Chondrocyte (in vitro differentiated cells): ENCODE measurements around the gene ZNF385C. TPM values are rescaled to one million over a fixed set of nuclear protein-coding genes. Genes with fewer than 3 reads are reported as not detected.

Source experiments
- DNase-seq: peaks from one replicate; pipeline ENCODE4 v3.0.0; 2021; ENCODE audit warnings: mixed read lengths, low spot score
- H3K27ac Mint-ChIP-seq: one replicate; pipeline ENCODE4 v1.8.0; 2021; ENCODE audit warnings: mild to moderate bottlenecking, moderate library complexity, mixed read lengths; ENCODE audit not compliant: unreplicated experiment
- H3K27me3 Mint-ChIP-seq: 2 replicates; pipeline ENCODE4 v1.8.0; 2021; ENCODE audit warnings: low read depth, mixed read lengths
- H3K36me3 Mint-ChIP-seq: 2 replicates; pipeline ENCODE4 v1.8.0; 2021; ENCODE audit warnings: low read depth, mixed read lengths
- H3K4me1 Mint-ChIP-seq: 2 replicates; pipeline ENCODE4 v1.8.0; 2021; ENCODE audit warnings: low read depth, mild to moderate bottlenecking, mixed read lengths
- H3K4me3 Mint-ChIP-seq: one replicate; pipeline ENCODE4 v1.8.0; 2021; ENCODE audit warnings: mild to moderate bottlenecking, moderate library complexity, mixed read lengths; ENCODE audit not compliant: unreplicated experiment
- H3K9me3 Mint-ChIP-seq: 2 replicates; pipeline ENCODE4 v1.8.0; 2021; ENCODE audit warnings: low read depth, mixed read lengths
- total RNA-seq: library from RNA; stranded (reverse); gene quantifications from 3 replicates; pipeline ENCODE4 v1.2.1, GENCODE V29; 2021
- TF ChIP-seq, protein P1 (sequence below): fragments of 200-600 bp; sonication (generic); IDR thresholded peaks from 2 replicates; pipeline ENCODE4 v1.5.0; 2021; ENCODE audit warnings: antibody characterized with exemption, mild to moderate bottlenecking, moderate library complexity

ZNF385C gene
- total RNA-seq, 1 donor from 2014 or later, result 0.07 TPM

DNA sequence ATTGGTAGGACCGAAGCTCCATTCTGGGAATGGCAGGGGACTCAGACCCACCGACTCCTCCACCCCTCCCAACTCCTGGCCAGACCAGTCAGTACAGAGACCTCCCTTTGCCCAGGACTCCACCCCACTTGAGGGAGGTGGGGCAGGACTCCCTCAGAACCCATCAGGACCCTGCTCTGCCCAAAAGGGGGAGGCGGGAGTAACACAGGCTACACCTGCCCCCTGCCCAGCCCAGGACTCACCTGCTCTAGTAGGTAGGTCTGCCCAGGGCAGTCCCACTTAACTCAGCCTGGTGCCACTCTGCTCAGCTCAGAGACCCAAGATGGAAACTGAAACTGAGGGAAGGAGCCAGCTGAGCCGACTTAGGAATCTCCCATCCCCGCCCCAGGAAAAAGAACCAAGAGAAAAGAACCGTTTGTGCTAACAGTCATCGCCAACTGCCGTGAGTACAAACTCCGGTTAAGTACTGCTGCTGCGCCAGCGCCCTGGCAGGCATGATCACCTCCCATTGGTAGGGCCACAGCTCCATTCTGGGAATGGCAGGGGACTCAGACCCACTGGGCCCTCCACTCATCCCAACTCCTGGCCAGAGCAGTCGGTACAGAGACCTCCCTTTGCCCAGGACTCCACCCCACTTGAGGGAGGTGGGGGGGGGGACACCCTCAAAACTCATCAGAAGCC is 13.7 kb upstream of the ZNF385C start:
- Mint-ChIP-seq H3K27me3 (no peaks in the 10 kb centered on the region), H3K27ac (no peak overlapping the region), H3K36me3 (peaks cover 10% of the 10 kb centered on the region), H3K4me3 (no peak overlapping the region), H3K9me3 (no peaks in the 10 kb centered on the region), H3K4me1 (peaks cover 14% of the 10 kb centered on the region)
- TF ChIP-seq, protein P1, sequence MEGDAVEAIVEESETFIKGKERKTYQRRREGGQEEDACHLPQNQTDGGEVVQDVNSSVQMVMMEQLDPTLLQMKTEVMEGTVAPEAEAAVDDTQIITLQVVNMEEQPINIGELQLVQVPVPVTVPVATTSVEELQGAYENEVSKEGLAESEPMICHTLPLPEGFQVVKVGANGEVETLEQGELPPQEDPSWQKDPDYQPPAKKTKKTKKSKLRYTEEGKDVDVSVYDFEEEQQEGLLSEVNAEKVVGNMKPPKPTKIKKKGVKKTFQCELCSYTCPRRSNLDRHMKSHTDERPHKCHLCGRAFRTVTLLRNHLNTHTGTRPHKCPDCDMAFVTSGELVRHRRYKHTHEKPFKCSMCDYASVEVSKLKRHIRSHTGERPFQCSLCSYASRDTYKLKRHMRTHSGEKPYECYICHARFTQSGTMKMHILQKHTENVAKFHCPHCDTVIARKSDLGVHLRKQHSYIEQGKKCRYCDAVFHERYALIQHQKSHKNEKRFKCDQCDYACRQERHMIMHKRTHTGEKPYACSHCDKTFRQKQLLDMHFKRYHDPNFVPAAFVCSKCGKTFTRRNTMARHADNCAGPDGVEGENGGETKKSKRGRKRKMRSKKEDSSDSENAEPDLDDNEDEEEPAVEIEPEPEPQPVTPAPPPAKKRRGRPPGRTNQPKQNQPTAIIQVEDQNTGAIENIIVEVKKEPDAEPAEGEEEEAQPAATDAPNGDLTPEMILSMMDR, result no peak
- DNase-seq, result no peak

DNA sequence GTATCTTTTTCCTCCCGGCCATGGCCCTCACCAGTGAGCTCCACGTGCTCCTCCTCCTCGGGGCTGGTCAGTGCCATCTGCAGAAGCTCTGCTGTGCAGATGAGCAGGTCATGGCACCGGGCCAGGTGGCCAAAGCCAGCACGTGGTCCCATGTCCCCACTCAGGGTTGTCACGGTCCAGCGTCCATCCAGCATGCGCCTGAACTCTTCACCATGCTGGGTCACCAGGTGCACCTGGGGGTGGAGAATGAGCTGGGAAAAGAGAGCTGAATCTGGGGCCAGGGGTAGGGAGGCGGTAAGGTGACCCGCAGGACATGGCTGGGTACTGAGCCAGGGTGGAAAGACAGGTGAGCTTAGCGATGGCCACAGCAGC is 13.0 kb upstream of the ZNF385C start:
- H3K4me1 Mint-ChIP-seq, result peaks cover 10% of the 10 kb centered on the region
- no peak overlapping the region for H3K27ac Mint-ChIP-seq
- no peaks in the 10 kb centered on the region for H3K27me3 Mint-ChIP-seq
- H3K4me3 Mint-ChIP-seq, result no peak overlapping the region
- DNase-seq, result no peak
- H3K9me3 Mint-ChIP-seq, result no peaks in the 10 kb centered on the region
- H3K36me3 Mint-ChIP-seq, result peaks cover 9% of the 10 kb centered on the region
- TF ChIP-seq, protein P1, result no peak

DNA sequence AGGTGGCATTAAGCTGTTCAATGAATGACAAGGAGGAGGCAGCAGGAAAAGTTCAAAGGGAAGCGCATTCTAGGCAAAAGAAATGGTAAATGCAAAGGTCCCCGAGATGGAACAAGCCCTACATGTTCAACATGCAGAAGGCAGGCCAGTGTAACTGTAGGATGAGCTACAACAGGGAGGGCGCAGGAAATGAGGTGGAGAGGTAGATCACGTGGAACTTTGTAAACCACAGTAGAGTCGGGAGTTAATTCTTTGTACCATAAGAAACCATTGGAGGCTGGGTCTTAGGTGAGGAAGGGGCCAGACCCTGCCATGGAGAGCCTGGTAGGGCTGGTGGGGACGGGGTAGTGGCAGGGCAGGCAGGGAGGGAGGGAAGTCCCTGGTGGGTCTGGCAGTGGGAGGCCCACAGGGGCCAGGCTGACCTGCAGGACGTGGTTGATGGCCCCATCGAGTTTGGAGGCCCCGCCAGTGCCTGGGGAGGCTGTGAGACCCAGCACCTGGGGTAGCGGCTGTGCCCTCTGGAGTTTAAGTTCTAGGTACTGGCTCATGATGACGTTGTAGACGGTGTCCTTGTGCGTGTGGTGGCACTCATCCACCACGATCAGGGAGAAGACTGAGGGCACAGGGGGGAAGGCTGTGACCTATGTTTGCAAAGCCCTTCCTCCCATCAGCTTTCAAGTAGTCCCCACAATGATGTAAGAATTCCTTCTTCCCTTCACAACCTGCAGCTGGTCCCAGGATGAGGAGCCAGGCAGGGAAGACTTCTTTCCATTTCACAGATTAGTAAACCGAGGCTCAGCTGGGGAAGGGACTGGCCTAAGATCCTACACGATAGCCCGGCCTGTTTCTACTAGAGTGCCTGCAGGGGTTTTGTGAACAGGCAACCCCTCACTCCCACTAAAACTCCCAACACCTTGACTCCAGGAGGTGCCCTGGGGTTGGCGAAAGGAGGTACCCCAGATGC is 12.3 kb upstream of the ZNF385C start:
- Mint-ChIP-seq H3K4me1 (peaks cover 10% of the 10 kb centered on the region), H3K4me3 (no peak overlapping the region), H3K36me3 (peaks cover 8% of the 10 kb centered on the region), H3K27me3 (peaks cover 3% of the 10 kb centered on the region), H3K9me3 (no peaks in the 10 kb centered on the region), H3K27ac (no peak overlapping the region)
- no peak for DNase-seq
- TF ChIP-seq, protein P1, result no peak

DNA sequence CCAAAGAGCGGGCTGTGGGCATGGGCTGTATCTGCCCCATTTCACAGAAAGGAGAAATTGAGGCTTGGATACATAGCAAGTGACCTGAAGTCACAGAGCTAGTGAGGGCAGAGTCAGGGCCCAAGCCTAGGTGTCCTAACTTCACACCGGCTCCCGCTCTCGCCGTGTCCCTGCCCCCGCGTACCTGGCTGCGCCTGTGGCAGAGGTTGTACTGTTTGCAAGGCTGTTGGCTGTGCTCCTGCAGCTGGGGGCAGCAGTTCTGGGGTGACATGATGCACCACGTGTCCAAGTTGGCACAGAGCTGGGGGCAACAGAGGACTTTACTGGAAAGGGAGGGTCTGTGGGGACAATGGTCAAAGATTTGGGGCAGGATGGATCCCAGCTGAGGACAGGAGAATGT is 10.8 kb upstream of the ZNF385C start:
- TF ChIP-seq, protein P1, result no peak
- H3K4me3 Mint-ChIP-seq, result no peak overlapping the region
- no peak overlapping the region for H3K27ac Mint-ChIP-seq
- peaks cover 10% of the 10 kb centered on the region for H3K4me1 Mint-ChIP-seq
- peaks cover 2% of the 10 kb centered on the region for H3K36me3 Mint-ChIP-seq
- no peak for DNase-seq
- no peaks in the 10 kb centered on the region for H3K9me3 Mint-ChIP-seq
- peaks cover 3% of the 10 kb centered on the region for H3K27me3 Mint-ChIP-seq
